Mesenchymal stem cell (in vitro differentiated cells and primary cell): ENCODE results near the gene MKKS.

Experiments
- DNase-seq: peaks from one replicate; pipeline ENCODE4 v3.0.0-alpha.2; 2013
- H2AFZ ChIP-seq: one replicate; pipeline ENCODE4 v1.6.1; 2013; ENCODE audit warnings: low read depth, mild to moderate bottlenecking, control low read depth, inconsistent platforms, low read length, moderate library complexity
- H2AK5ac ChIP-seq: 2 replicates; pipeline ENCODE4 v1.6.1; 2013; ENCODE audit warnings: low read length, moderate library complexity, mild to moderate bottlenecking, inconsistent platforms; ENCODE audit not compliant: severe bottlenecking
- H2BK120ac ChIP-seq: one replicate; pipeline ENCODE4 v1.6.1; 2013; ENCODE audit warnings: low read depth, mild to moderate bottlenecking, inconsistent platforms, low read length, moderate library complexity
- H2BK12ac ChIP-seq, 2 experiments: one replicate each; pipeline ENCODE4 v1.6.1; 2013; ENCODE audit warnings: inconsistent platforms in 2 of 2, low read length in 2 of 2, mild to moderate bottlenecking in 2 of 2, moderate library complexity in 2 of 2, control low read depth in 1 of 2
- H2BK15ac ChIP-seq: one replicate; pipeline ENCODE4 v1.6.1; 2013; ENCODE audit warnings: mild to moderate bottlenecking, low read depth, inconsistent platforms; ENCODE audit not compliant: poor library complexity, severe bottlenecking
- H2BK5ac ChIP-seq: 2 replicates; pipeline ENCODE4 v1.6.1; 2013; ENCODE audit warnings: low read depth, mild to moderate bottlenecking, low read length, control low read depth, inconsistent platforms; ENCODE audit not compliant: poor library complexity, severe bottlenecking
- H3K14ac ChIP-seq, 2 experiments: one replicate each; pipeline ENCODE4 v1.6.1; 2013; ENCODE audit warnings: inconsistent platforms in 2 of 2, low read length in 2 of 2, control low read depth in 1 of 2, mild to moderate bottlenecking in 1 of 2, moderate library complexity in 1 of 2
- H3K18ac ChIP-seq, 2 experiments: one replicate each; pipeline ENCODE4 v1.6.1; 2013; ENCODE audit warnings: inconsistent platforms in 2 of 2, low read length in 2 of 2, control low read depth in 1 of 2, low read depth in 1 of 2, mild to moderate bottlenecking in 1 of 2
- H3K23ac ChIP-seq, 2 experiments: one replicate each; pipeline ENCODE4 v1.6.1; 2013; ENCODE audit warnings: inconsistent platforms in 2 of 2, low read length in 2 of 2, mild to moderate bottlenecking in 2 of 2, moderate library complexity in 2 of 2, control low read depth in 1 of 2
- H3K27ac ChIP-seq: 2 replicates; pipeline ENCODE4 v1.5.1; 2013; ENCODE audit warnings: mild to moderate bottlenecking, moderate library complexity, low read length, control low read depth, inconsistent platforms; ENCODE audit not compliant: poor library complexity, severe bottlenecking
- H3K27me3 ChIP-seq, 2 experiments: 2 replicates each; pipeline versions ENCODE4 v1.6.1 to v1.7.0; 2013; ENCODE audit warnings: low read length in 2 of 2, mild to moderate bottlenecking in 2 of 2, moderate library complexity in 2 of 2, control low read depth in 1 of 2, inconsistent platforms in 1 of 2; ENCODE audit not compliant: control insufficient read depth in 1 of 2, insufficient read depth in 1 of 2
- H3K36me3 ChIP-seq, 2 experiments: 2 replicates each; pipeline versions ENCODE4 v1.6.1 to v1.7.0; 2013; ENCODE audit warnings: low read length in 2 of 2, control low read depth in 1 of 2, inconsistent platforms in 1 of 2, low read depth in 1 of 2, mild to moderate bottlenecking in 1 of 2; ENCODE audit not compliant: insufficient read depth in 2 of 2, control insufficient read depth in 1 of 2
- H3K4ac ChIP-seq, 2 experiments: one replicate each; pipeline ENCODE4 v1.6.1; 2013; ENCODE audit warnings: inconsistent platforms in 2 of 2, low read length in 2 of 2, mild to moderate bottlenecking in 2 of 2, moderate library complexity in 2 of 2, control low read depth in 1 of 2, low read depth in 1 of 2
- H3K4me1 ChIP-seq: 2 replicates; pipeline ENCODE4 v1.6.1; 2013; ENCODE audit warnings: low read depth, low read length, control low read depth; ENCODE audit not compliant: control insufficient read depth, insufficient read depth
- H3K4me2 ChIP-seq: 2 replicates; pipeline ENCODE4 v1.6.1; 2013; ENCODE audit warnings: low read length, mild to moderate bottlenecking, inconsistent platforms; ENCODE audit not compliant: poor library complexity, severe bottlenecking
- H3K4me3 ChIP-seq, 2 experiments: 2 replicates each; pipeline versions ENCODE4 v1.5.1 to v1.7.0; 2013; ENCODE audit warnings: low read length in 2 of 2, mild to moderate bottlenecking in 2 of 2, control low read depth in 1 of 2, low read depth in 1 of 2; ENCODE audit not compliant: insufficient read depth in 1 of 2
- H3K79me1 ChIP-seq: replicated peaks from 2 replicates; pipeline ENCODE4 v1.6.1; 2013; ENCODE audit warnings: mild to moderate bottlenecking, control low read depth, low read length, inconsistent platforms; ENCODE audit not compliant: poor library complexity, severe bottlenecking
- H3K9ac ChIP-seq: 2 replicates; pipeline ENCODE4 v1.7.0; 2013; ENCODE audit warnings: mild to moderate bottlenecking, low read length, moderate library complexity
- H3K9me3 ChIP-seq: 2 replicates; pipeline ENCODE4 v1.7.0; 2013; ENCODE audit warnings: mild to moderate bottlenecking, low read length; ENCODE audit not compliant: control insufficient read depth
- H4K8ac ChIP-seq: one replicate; pipeline ENCODE4 v1.6.1; 2013; ENCODE audit warnings: inconsistent platforms, mild to moderate bottlenecking, low read length, moderate library complexity
- H4K91ac ChIP-seq: one replicate; pipeline ENCODE4 v1.6.1; 2013; ENCODE audit warnings: mild to moderate bottlenecking, low read length, inconsistent platforms
- WGBS: methylation state at CpG from one replicate; pipeline ENCODE4 v1.1.7; 2013; ENCODE audit warnings: mixed read lengths; 5-methylcytosine and 5-hydroxymethylcytosine counted together

The MKKS gene

DNA sequence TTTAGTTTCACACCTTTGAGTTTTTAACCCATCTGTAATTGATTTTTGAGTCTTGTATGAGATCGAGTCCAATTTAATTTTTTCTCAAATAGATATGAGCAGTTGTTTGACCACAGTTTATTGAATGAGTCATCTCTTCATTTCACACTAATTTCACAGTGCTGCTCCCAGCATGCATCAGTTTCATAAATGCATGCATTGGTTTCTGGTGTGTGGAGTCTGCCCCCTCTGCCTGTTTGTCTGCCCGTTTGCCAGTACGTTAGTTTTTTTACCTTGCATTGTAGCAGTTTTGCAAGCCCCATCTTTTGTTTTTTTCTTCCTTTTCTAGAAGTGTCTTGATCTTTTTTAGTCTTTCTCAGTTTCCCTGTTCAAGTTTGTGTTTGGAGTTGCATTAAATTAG lies 13.0 kb upstream of the MKKS start:
- no peak overlapping the region for H2BK12ac ChIP-seq
- no peak overlapping the region for H3K23ac ChIP-seq
- no peaks in the 10 kb centered on the region for H3K4me1 ChIP-seq
- H3K79me1 ChIP-seq, result peaks cover 23% of the 10 kb centered on the region
- H3K4ac ChIP-seq, result no peak overlapping the region
- no peak overlapping the region for H3K14ac ChIP-seq
- no peaks in the 10 kb centered on the region for H3K27me3 ChIP-seq
- H4K91ac ChIP-seq, result no peak overlapping the region
- WGBS, result 81% methylated on average over 2 of the region's 3 CpGs
- no peak overlapping the region for H3K27ac ChIP-seq
- no peak overlapping the region for H2BK120ac ChIP-seq
- H2AK5ac ChIP-seq, result no peak overlapping the region
- H3K18ac ChIP-seq, result no peak overlapping the region
- no peak overlapping the region for H2BK5ac ChIP-seq
- no peaks in the 10 kb centered on the region for H3K9me3 ChIP-seq
- H3K4me2 ChIP-seq, result peak overlapping the region; percentile 33
- H3K36me3 ChIP-seq, result no peaks in the 10 kb centered on the region
- DNase-seq, result peak; percentile 51
- no peak overlapping the region for H2AFZ ChIP-seq
- H3K9ac ChIP-seq, result peak overlapping the region; percentile 51
- no peak overlapping the region for H2BK15ac ChIP-seq
- H4K8ac ChIP-seq, result no peak overlapping the region
- H3K4me3 ChIP-seq, result no peak overlapping the region

GRCh38 chr20:10445758-10446157 lies 11.7 kb upstream of the MKKS start:
- H3K4me1 ChIP-seq, result no peaks in the 10 kb centered on the region
- peaks cover 22% of the 10 kb centered on the region for H3K79me1 ChIP-seq
- H2BK5ac ChIP-seq, result no peak overlapping the region
- no peak overlapping the region for H3K4me2 ChIP-seq
- no peak overlapping the region for H3K4ac ChIP-seq
- H3K9me3 ChIP-seq, result no peaks in the 10 kb centered on the region
- no peak overlapping the region for H4K8ac ChIP-seq
- H3K14ac ChIP-seq, result no peak overlapping the region
- H4K91ac ChIP-seq, result no peak overlapping the region
- no peak overlapping the region for H2BK15ac ChIP-seq
- no peak overlapping the region for H2BK12ac ChIP-seq
- no peak overlapping the region for H3K27ac ChIP-seq
- no peaks in the 10 kb centered on the region for H3K27me3 ChIP-seq
- no peak overlapping the region for H2AFZ ChIP-seq
- H3K4me3 ChIP-seq, result no peak overlapping the region
- H3K23ac ChIP-seq, result no peak overlapping the region
- H2AK5ac ChIP-seq, result no peak overlapping the region
- H2BK120ac ChIP-seq, result no peak overlapping the region
- WGBS, result 95% methylated on average over 4 of the region's 4 CpGs
- no peak overlapping the region for H3K9ac ChIP-seq
- DNase-seq, result no peak
- no peak overlapping the region for H3K18ac ChIP-seq
- no peaks in the 10 kb centered on the region for H3K36me3 ChIP-seq

DNA sequence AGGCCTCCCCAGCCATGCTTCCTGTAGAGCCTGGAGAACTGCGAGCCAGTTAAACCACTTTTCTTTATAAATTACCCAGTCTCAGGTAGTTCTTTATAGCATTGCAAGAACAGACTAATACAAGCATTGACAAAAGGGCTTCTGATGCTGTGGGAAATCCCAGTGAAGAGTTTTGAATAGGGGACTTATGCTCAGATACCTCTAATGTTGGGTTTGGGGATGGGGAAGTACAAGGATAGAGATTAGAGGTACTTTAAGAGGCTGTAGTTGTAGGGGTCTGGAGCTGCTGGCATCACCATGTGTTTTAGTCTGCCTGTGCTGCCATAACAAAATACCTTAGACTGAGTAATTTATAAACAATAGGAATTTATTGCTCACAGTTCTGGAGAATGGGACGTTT lies 9.9 kb upstream of the MKKS start:
- Histone ChIP-seq H3K36me3 (no peaks in the 10 kb centered on the region), H4K8ac (no peak overlapping the region), H3K23ac (no peak overlapping the region), H2BK15ac (no peak overlapping the region), H3K27me3 (no peaks in the 10 kb centered on the region), H2BK120ac (no peak overlapping the region), H3K9me3 (no peaks in the 10 kb centered on the region), H2BK5ac (no peak overlapping the region), H3K79me1 (peaks cover 22% of the 10 kb centered on the region), H2AK5ac (no peak overlapping the region), H2AFZ (no peak overlapping the region), H2BK12ac (no peak overlapping the region), H3K14ac (no peak overlapping the region), H3K4ac (no peak overlapping the region), H3K9ac (no peak overlapping the region), H3K27ac (no peak overlapping the region), H3K4me3 (no peak overlapping the region), H3K18ac (no peak overlapping the region), H4K91ac (no peak overlapping the region), H3K4me2 (no peak overlapping the region), H3K4me1 (no peaks in the 10 kb centered on the region)
- 55% methylated on average over 2 of the region's 2 CpGs for WGBS
- DNase-seq, result no peak

- Histone ChIP-seq H2BK15ac (no peak overlapping the region), H3K4ac (no peak overlapping the region), H3K9ac (no peak overlapping the region), H3K18ac (no peak overlapping the region), H4K91ac (no peak overlapping the region), H3K9me3 (no peaks in the 10 kb centered on the region), H2BK5ac (no peak overlapping the region), H3K4me2 (no peak overlapping the region), H3K4me3 (no peak overlapping the region), H2BK120ac (no peak overlapping the region), H3K27ac (no peak overlapping the region), H2BK12ac (no peak overlapping the region), H3K79me1 (peaks cover 24% of the 10 kb centered on the region), H3K27me3 (no peaks in the 10 kb centered on the region), H4K8ac (no peak overlapping the region), H2AK5ac (no peak overlapping the region), H2AFZ (no peak overlapping the region), H3K4me1 (peaks cover 2% of the 10 kb centered on the region), H3K36me3 (no peaks in the 10 kb centered on the region), H3K14ac (no peak overlapping the region), H3K23ac (no peak overlapping the region)
- 94% methylated on average over 3 of the region's 4 CpGs for WGBS
- DNase-seq, result no peak
Measured at GRCh38 chr20:10438217-10438616, 4.2 kb upstream of the MKKS start.
